KMS-11 (cell line): ENCODE results near the gene XYLT2.

Source experiments
- H2AFZ ChIP-seq: fragments of 200-600 bp; sonication (generic); 2 replicates; pipeline ENCODE4 v1.6.1; 2016; ENCODE audit warnings: antibody characterized with exemption, mixed run types, low read depth
- H3K27ac ChIP-seq: fragments of 200-600 bp; sonication (generic); 2 replicates; pipeline ENCODE4 v1.6.1; 2016; ENCODE audit warnings: mild to moderate bottlenecking, mixed run types
- H3K27me3 ChIP-seq: fragments of 200-600 bp; sonication (generic); 2 replicates; pipeline ENCODE4 v1.6.1; 2017; ENCODE audit warnings: mild to moderate bottlenecking, low read depth, mixed run types, moderate library complexity; ENCODE audit not compliant: insufficient read depth
- H3K36me3 ChIP-seq: fragments of 200-600 bp; sonication (generic); 2 replicates; pipeline ENCODE4 v1.6.1; 2017; ENCODE audit warnings: mild to moderate bottlenecking, mixed run types; ENCODE audit not compliant: insufficient read depth
- H3K4me1 ChIP-seq: fragments of 200-600 bp; sonication (generic); 2 replicates; pipeline ENCODE4 v1.6.1; 2016; ENCODE audit warnings: mild to moderate bottlenecking, low read depth, mixed run types; ENCODE audit not compliant: poor library complexity, severe bottlenecking
- H3K4me2 ChIP-seq: fragments of 200-600 bp; sonication (generic); 2 replicates; pipeline ENCODE4 v1.7.0; 2016; ENCODE audit warnings: mild to moderate bottlenecking, mixed run types
- H3K4me3 ChIP-seq: fragments of 200-600 bp; sonication (generic); IDR thresholded peaks from 2 replicates; pipeline ENCODE4 v1.6.1; 2017; ENCODE audit warnings: low read depth, low read length, mixed read lengths; ENCODE audit not compliant: insufficient read depth
- H3K79me2 ChIP-seq: fragments of 200-600 bp; sonication (generic); 2 replicates; pipeline ENCODE4 v1.6.1; 2016; ENCODE audit warnings: low read depth, mixed run types; ENCODE audit not compliant: insufficient read depth
- H3K9ac ChIP-seq: fragments of 200-600 bp; sonication (generic); 2 replicates; pipeline ENCODE4 v1.6.1; 2016; ENCODE audit warnings: mild to moderate bottlenecking, mixed run types
- H4K20me1 ChIP-seq: fragments of 200-600 bp; sonication (generic); 2 replicates; pipeline ENCODE4 v1.6.1; 2016; ENCODE audit warnings: mild to moderate bottlenecking, mixed run types; ENCODE audit not compliant: insufficient read depth
- CTCF ChIP-seq: fragments of 200-600 bp; sonication (generic); conservative IDR thresholded peaks from 2 replicates; pipeline ENCODE4 v1.6.1; 2017; ENCODE audit warnings: low read depth, mild to moderate bottlenecking, antibody characterized with exemption, low read length, moderate library complexity, mixed read lengths

The XYLT2 gene

DNA sequence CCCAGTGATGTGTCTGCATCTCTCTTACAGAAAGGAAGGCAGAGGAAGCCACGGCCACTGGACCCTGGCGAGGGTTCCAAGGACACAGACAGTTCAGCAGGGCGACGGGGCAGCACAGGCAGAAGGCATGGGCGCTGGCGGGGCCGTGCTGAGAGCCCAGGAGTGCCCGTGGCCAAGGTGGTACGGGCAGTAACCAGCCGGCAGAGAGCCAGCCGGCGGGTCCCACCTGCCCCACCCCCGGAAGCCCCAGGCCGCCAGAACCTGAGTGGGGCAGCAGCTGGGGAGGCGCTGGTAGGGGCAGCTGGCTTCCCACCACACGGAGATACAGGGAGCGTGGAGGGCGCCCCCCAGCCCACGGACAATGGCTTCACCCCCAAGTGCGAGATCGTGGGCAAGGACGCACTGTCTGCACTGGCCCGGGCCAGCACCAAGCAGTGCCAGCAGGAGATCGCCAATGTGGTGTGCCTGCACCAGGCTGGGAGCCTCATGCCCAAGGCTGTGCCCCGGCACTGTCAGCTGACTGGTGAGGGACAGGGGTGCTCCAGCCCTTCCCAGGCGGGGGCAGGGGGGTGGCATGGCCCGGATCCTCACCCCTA, 7.8 kb downstream of the XYLT2 start:
- no peaks in the 10 kb centered on the region for H3K27me3 ChIP-seq
- no peaks in the 10 kb centered on the region for H4K20me1 ChIP-seq
- H3K4me2 ChIP-seq, result no peak overlapping the region
- H3K79me2 ChIP-seq, result peaks cover 5% of the 10 kb centered on the region; the same call in 1 of the 2 replicates
- no peak overlapping the region for H3K4me3 ChIP-seq
- H3K36me3 ChIP-seq, result no peaks in the 10 kb centered on the region
- no peak for TF ChIP-seq CTCF
- no peak overlapping the region for H3K9ac ChIP-seq
- no peaks in the 10 kb centered on the region for H3K4me1 ChIP-seq
- H2AFZ ChIP-seq, result no peak overlapping the region
- H3K27ac ChIP-seq, result no peak overlapping the region

DNA sequence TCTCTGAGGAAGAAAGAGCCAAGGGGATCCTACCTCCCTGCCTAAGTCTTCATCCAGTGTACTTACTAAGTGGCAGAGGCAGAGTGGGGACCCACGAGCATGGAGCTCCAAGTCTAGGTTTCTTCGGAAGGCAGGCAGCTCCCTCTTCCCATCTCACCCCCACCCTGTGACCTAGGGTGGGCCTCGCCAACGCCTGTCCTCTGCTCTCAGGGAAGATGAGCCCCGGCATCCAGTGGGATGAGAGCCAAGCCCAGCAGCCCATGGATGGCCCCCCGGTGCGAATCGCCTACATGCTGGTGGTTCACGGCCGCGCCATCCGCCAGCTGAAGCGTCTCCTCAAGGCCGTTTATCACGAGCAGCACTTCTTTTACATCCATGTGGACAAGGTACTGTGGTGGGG, 8.3 kb downstream of the XYLT2 start:
- Histone ChIP-seq H3K4me3 (no peak overlapping the region), H3K4me2 (no peak overlapping the region), H3K4me1 (no peaks in the 10 kb centered on the region), H4K20me1 (no peaks in the 10 kb centered on the region), H3K9ac (no peak overlapping the region), H3K36me3 (no peaks in the 10 kb centered on the region), H3K27ac (no peak overlapping the region), H3K79me2 (peaks cover 1% of the 10 kb centered on the region; the same call in 1 of the 2 replicates), H2AFZ (no peak overlapping the region), H3K27me3 (no peaks in the 10 kb centered on the region)
- TF ChIP-seq CTCF, result no peak

DNA sequence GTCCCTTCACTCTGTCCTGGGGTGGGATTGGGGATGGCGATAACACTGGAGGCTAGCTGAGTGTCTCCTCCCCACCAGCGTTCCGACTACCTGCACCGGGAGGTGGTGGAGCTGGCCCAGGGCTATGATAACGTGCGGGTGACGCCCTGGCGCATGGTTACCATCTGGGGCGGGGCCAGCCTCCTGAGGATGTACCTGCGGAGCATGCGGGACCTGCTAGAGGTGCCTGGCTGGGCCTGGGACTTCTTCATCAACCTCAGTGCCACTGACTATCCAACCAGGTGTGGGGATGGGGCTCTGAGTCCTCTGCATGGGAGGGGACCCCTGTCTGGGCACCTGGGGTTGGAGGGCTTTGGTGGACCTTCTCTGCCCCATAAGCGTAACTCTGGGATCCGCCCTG, 8.8 kb downstream of the XYLT2 start:
- Histone ChIP-seq H4K20me1 (no peaks in the 10 kb centered on the region), H3K4me2 (no peak overlapping the region), H2AFZ (no peak overlapping the region), H3K27ac (no peak overlapping the region), H3K27me3 (no peaks in the 10 kb centered on the region), H3K4me1 (no peaks in the 10 kb centered on the region), H3K36me3 (no peaks in the 10 kb centered on the region), H3K79me2 (no peaks in the 10 kb centered on the region), H3K9ac (no peak overlapping the region), H3K4me3 (no peak overlapping the region)
- no peak for TF ChIP-seq CTCF

GRCh38 chr17:50355336-50355700, 9.4 kb downstream of the XYLT2 start:
- Histone ChIP-seq H3K4me2 (no peak overlapping the region), H3K4me3 (no peak overlapping the region), H3K27me3 (no peaks in the 10 kb centered on the region), H4K20me1 (no peaks in the 10 kb centered on the region), H3K79me2 (no peaks in the 10 kb centered on the region), H2AFZ (no peak overlapping the region), H3K36me3 (no peaks in the 10 kb centered on the region), H3K4me1 (no peaks in the 10 kb centered on the region), H3K9ac (no peak overlapping the region), H3K27ac (no peak overlapping the region)
- TF ChIP-seq CTCF, result no peak
